ENCODE measurements around the gene FGD3.
"Not testable (repeated sequence)": the region's sequence is repeated elsewhere in the genome, so short reads cannot be mapped to it uniquely, and the experiment has no call there.

Gene FGD3

DNA sequence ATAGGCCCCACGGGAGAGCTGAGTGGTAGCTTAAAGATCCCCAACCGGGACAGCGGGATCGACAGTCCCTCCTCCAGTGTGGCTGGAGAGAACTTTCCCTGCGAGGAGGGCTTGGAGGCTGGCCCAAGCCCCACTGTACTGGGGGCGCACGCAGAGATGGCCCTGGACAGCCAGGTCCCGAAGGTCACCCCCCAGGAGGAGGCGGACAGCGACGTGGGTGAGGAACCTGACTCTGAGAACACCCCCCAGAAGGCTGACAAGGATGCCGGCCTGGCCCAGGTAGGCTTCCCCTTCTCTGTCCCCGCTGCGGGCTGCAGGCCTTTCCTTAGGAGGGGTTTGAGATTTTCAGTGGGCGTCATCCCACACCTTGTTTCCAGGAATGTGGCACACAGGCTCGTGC, 29.1 kb downstream of the FGD3 start:
- no peak for DNase-seq

DNA sequence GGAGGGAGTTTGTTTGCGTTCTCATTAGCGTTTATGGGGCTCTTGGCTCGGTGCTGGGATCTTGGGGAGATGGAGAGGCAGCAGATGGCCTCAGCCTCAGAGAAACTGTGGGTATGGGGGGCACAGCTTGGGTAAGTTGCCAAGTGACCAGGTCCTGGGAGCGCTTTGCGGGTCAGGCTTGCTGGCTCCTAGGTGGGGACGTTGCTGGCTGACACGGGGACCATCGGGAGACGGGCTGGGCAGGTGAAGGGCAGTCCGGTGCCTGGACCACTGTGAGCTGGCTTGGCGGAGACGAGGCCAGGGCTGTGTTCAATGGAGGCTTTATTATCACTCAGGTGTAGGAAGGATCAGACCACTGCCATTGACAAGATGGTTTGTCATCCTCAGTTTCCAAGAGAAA, 30.0 kb downstream of the FGD3 start:
- no peak for DNase-seq

DNA sequence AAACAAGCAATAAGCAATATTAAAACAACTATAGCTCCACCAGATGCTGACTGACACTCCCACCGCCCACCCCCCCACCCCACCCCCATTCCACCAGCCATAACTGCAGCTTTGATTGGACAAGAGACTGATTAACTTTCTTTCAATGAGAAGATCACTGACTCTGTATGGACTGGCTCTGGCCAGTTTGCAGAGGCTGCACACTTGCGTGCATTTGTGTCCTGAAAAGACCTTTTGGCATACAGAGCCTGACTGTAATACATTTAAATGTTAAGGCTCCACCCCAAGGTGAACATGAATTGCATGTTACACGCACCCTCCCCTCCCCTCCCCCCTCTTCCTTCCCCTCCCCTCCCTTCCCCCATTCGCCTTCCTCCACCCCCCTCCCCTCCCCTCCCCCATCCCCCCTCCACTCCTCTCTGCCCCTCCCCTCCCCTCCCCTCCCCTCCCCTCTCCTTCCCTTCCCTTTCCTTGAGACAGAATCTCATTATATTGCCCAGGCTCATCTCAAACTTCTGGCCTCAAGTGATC, 31.1 kb downstream of the FGD3 start:
- DNase-seq: no peak

- DNase-seq: no peak
These were observed 32.1 kb downstream of the FGD3 start for GRCh38 chr9:92979283-92980056.

GRCh38 chr9:92980085-92980745, 32.9 kb downstream of the FGD3 start:
- no peak for DNase-seq

DNA sequence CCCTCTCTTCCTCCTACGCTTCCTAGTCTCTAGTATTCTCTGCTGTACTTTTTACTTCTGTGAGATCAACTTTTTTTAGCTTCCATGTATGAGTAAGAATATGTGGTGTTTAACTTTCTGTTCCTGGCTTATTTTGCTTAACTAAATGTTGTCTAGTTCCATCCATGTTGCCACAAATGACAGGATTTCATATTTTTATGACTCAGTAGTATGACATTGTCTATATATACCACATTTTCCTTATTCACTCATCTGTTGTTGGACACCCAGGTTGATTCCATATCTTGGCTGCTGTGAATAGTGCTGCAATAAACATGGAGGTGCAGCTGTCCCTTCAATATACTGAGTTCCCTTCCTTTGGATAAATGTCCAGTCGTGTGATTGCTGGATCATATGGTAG, 34.8 kb downstream of the FGD3 start:
- no peak for DNase-seq

- no peak for DNase-seq
These were observed 36.8 kb downstream of the FGD3 start for GRCh38 chr9:92983984-92984589.

GRCh38 chr9:92984976-92985375, 37.7 kb downstream of the FGD3 start:
- DNase-seq: no peak

DNA sequence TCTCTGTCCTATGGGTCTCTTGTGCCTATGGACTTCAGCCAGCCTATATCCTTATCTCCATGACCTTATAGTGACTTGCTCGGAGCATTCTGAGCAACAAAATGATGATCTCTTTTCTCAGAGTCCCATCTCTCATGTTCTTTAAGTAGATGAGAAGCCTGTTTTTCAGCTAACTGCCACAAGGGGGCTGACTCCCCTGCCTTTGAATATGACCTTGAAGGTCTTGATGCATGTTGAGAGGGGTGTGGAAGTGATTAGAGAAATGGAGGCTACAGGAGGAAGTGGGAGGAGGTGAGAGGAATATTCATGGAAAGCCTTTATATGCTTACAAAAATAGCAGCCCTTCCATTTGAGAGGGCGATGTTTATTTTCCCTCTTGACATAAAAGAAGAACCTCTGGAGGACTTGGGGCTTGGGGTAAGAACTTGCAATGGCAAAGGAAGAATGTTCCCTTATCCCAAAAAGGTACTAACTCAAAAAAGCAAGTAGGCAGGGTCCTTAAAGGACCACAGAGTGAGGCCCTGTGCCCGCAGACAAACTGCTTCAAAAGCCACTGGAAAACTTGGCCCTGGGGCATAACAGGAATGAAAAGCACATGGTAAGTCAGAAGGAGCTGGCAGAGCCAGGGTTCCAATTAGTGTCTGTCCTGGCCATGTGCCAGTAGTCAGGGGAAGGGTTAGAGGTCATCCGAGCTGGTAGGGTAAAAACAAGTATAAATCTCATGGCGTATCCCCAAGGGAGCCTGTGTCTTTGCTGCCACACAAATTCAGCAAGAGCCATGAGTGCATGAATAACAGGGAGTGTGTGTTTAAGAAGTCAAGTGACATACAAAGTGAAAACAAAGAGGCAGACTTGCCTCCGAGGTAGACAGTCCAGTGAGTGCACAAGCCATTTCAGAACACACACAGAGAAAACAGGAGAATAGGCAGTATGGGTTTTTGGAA, 39.1 kb downstream of the FGD3 start:
- peak in 1 of 51 donors; percentile 13 for DNase-seq

DNA sequence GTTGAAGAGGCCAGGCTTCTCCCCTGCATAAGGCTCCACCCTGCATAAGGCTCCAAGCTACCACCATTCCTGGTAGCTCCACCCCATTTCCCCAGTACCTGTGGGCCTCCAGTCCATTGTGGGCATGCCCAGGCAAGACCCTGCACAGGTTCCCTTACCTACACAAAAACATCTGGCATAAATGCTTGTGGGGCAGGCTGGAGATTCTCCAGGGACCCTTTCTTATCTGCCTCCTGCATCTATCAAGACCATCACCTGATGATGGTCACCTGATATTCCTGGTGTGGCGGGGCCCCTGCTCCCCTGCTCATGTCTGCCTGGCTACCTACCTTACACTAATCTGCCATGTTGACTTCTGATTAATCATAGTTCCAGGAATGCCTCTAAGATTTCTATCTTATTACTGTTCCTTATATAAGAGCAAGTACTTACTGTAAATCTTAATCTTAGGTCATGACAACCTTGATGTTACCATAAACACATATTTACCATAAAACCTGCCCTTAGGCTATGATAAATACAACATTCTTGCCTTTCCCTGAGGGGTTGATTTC, 41.0 kb downstream of the FGD3 start:
- DNase-seq: no peak

- DNase-seq: no peak
These were observed 42.2 kb downstream of the FGD3 start for GRCh38 chr9:92989561-92989960.

GRCh38 chr9:92990461-92990860, 43.1 kb downstream of the FGD3 start:
- no peak for DNase-seq

GRCh38 chr9:92992549-92992948, 45.2 kb downstream of the FGD3 start:
- no peak for DNase-seq

- not testable (repeated sequence) for DNase-seq
These were observed 51.5 kb downstream of the FGD3 start for GRCh38 chr9:92998871-92999270.

DNA sequence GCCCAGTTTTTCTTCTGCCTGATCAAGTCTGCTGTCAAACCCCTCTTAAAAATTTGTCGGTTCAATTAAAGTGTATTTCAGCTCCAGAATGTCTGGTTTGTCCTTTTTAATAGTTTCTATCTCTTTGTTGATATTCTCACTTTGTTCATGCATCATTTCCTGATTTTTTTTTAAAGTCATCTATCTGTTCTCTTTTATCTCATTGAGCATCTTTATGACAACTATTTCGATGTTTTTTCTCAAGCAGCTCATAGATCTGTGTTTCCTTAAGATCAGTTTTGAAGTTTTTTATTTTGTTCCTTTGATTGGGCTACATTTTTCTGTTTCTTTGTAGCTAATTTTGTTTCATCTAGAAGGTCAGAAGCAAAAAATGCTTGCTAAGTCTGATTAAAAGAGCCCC, 53.7 kb downstream of the FGD3 start:
- no peak for DNase-seq

DNA sequence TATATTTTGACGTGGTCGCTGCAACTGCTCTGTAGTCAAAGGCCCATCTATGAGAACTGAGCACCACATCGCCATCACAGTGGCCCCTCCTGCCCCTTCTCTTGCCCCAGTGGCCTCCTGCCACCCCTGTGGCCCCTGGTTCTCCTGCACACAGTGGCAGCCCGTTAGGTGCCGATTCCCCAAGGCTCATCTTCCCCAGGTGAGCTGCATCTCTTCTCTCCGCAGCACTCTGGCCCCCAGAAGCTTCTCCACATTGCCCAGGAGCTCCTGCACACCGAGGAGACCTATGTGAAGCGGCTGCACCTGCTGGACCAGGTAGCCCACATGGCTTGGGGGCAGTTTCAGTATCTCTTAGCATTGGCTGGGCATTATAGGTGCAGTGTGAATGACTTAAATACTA, 55.4 kb downstream of the FGD3 start:
- no peak for DNase-seq

GRCh38 chr9:93003552-93004407, 56.5 kb downstream of the FGD3 start:
- peak in 16 of 51 donors; percentile 4 to 40 (median 18) for DNase-seq

DNA sequence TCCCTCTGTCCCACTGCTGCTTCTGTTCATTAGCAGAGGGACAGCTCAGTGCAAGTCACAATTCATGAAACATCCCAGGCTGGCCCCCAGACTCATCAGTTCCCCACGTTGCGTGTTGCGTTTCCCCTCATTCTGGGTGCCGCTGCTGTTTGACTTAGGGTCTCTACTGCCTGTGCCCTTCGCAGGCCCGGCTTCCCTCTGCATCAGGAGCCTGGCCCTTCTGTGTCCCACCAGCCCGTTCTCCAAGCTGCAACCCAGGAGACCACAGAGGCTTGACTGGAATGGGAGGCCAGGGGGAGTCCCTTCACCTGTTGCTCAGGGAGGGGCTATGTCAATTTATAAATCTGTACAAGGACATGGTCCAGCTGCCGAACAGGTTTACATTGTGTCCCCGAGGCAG, 57.2 kb downstream of the FGD3 start:
- no peak for DNase-seq

- DNase-seq: no peak
These were observed 58.6 kb downstream of the FGD3 start for GRCh38 chr9:93005876-93006275.

DNA sequence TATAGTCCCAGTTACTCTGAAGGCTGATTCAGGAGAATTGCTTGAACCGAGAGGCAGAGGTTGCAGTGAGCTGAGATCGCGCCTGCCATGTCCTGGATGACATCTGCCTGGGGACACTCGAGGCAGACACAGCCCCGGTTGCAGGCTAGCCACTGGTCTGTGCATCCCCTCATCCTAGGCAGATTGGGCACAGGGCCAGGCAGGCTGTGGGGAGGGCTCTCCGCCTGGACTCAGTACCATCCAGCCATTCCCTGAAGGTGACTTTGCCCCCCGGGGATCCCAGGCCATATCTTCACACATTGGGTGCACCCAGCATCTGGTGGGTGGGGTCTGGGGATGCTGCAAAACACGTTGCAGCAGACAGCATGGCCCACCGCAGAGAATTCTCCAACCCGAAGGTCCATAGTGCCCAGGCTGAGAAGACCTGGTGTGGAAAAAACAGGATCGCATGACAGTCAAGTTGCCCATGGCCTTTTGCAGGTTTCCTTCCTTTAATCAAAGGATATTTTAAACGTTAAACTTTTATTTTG, 60.3 kb downstream of the FGD3 start:
- no peak for DNase-seq
